Endothelial cell of umbilical vein (primary cell): Measurements from ENCODE around the gene NSFL1C. TPM values are rescaled to one million over a fixed set of nuclear protein-coding genes. Genes with fewer than 3 reads are reported as not detected.

Experiments used
- BruUV-seq: library from RNA; stranded (reverse); fragments of 400-500 nt; replicated peaks from 2 replicates; lab custom pipeline; 2021; lab: Mats Ljungman, UMichigan
- CTCF ChIA-PET: fragments of 300-600, 350-600 bp; sonication (Branson Sonifier 250); formaldehyde crosslinking; loops from one replicate; lab custom pipeline; 2021; ENCODE audit warnings: antibody characterized with exemption, inconsistent platforms; lab: Charles Lee
- POLR2A ChIA-PET: fragments of 300-600, 350-600 bp; sonication (Branson Sonifier 250); formaldehyde crosslinking; loops from one replicate; lab custom pipeline; 2021; ENCODE audit warnings: antibody characterized with exemption, inconsistent platforms; lab: Charles Lee
- DNase-seq: peaks from one replicate; pipeline ENCODE4 v3.0.0-alpha.2; 2011; ENCODE audit warnings: low read depth, low spot score
- FAIRE-seq: peaks from 2 replicates; lab custom pipeline; 2011; peaks lifted over from hg19 to GRCh38; lab: Jason Lieb, UNC
- H2AFZ ChIP-seq: 2 replicates; pipeline ENCODE4 v1.6.0; 2012; ENCODE audit warnings: low read depth, low read length, control low read depth, inconsistent platforms
- H3K27ac ChIP-seq: 2 replicates; pipeline ENCODE4 v1.5.1; 2011; ENCODE audit warnings: low read depth, mild to moderate bottlenecking, control low read depth, low read length, moderate library complexity; ENCODE audit not compliant: insufficient read depth
- H3K27me3 ChIP-seq, 2 experiments: 2 replicates each; pipeline versions ENCODE4 v1.6.0 to v1.6.1; 2011; ENCODE audit warnings: low read length in 2 of 2, mixed read lengths in 1 of 2; ENCODE audit not compliant: control insufficient read depth in 2 of 2, insufficient read depth in 2 of 2
- H3K36me3 ChIP-seq, 2 experiments: 2 replicates in 1 of 2; 3 replicates in 1 of 2; pipeline ENCODE4 v1.5.1; 2011; ENCODE audit warnings: low read length in 2 of 2, mild to moderate bottlenecking in 1 of 2, moderate library complexity in 1 of 2; ENCODE audit not compliant: control insufficient read depth in 2 of 2, insufficient read depth in 2 of 2; ENCODE audit errors: extremely low read depth in 1 of 2
- H3K4me1 ChIP-seq: 3 replicates; pipeline ENCODE4 v1.5.1; 2011; ENCODE audit warnings: mild to moderate bottlenecking, low read length; ENCODE audit not compliant: control insufficient read depth, insufficient read depth; ENCODE audit errors: extremely low read depth
- H3K4me2 ChIP-seq: 2 replicates; pipeline ENCODE4 v1.6.1; 2011; ENCODE audit warnings: low read length, control low read depth, mixed read lengths; ENCODE audit not compliant: insufficient read depth
- H3K4me3 ChIP-seq, 3 experiments: fragments of 200-600 bp in 1 of 3; sonication (generic), shearing (Covaris generic) in 1 of 3; replicated peaks in 1 of 3; 2 replicates each; pipeline ENCODE4 v1.5.1; 2011 to 2016; ENCODE audit warnings: control low read depth in 3 of 3, low read length in 3 of 3, mild to moderate bottlenecking in 2 of 3, inconsistent platforms in 1 of 3, low read depth in 1 of 3, moderate library complexity in 1 of 3; ENCODE audit not compliant: insufficient read depth in 1 of 3
- H3K79me2 ChIP-seq: 2 replicates; pipeline ENCODE4 v1.6.0; 2012; ENCODE audit warnings: low read length, inconsistent platforms; ENCODE audit not compliant: control insufficient read depth, insufficient read depth
- H3K9ac ChIP-seq: replicated peaks from 2 replicates; pipeline ENCODE3; 2011; ENCODE audit warnings: low read length, control low read depth; ENCODE audit not compliant: insufficient read depth; ENCODE audit errors: extremely low read depth
- H3K9me1 ChIP-seq: replicated peaks from 3 replicates; pipeline ENCODE4 v1.6.0; 2011; ENCODE audit warnings: mild to moderate bottlenecking, low read length; ENCODE audit not compliant: control insufficient read depth, insufficient read depth; ENCODE audit errors: extremely low read depth
- H3K9me3 ChIP-seq: replicated peaks from 2 replicates; pipeline ENCODE4 v1.5.1; 2012; ENCODE audit warnings: low read length, inconsistent platforms; ENCODE audit not compliant: control insufficient read depth, insufficient read depth
- H4K20me1 ChIP-seq: replicated peaks from 2 replicates; pipeline ENCODE3; 2011; ENCODE audit warnings: mild to moderate bottlenecking, low read length; ENCODE audit not compliant: control insufficient read depth, insufficient read depth; ENCODE audit errors: extremely low read depth
- CTCF ChIP-seq, 2 donors: IDR thresholded peaks; 1 replicate in 1 of 2; 2 replicates in 1 of 2; pipeline ENCODE4 v1.5.1; 2011; ENCODE audit warnings: low read length in 2 of 2, mild to moderate bottlenecking in 2 of 2, moderate library complexity in 2 of 2, control low read depth in 1 of 2, inconsistent platforms in 1 of 2, low read depth in 1 of 2; ENCODE audit not compliant: insufficient read depth in 1 of 2; ENCODE audit errors: extremely low read depth in 1 of 2
- EZH2 ChIP-seq: IDR thresholded peaks from 2 replicates; pipeline ENCODE4 v1.6.1; 2012; ENCODE audit warnings: borderline replicate concordance, low read depth, mild to moderate bottlenecking, moderate library complexity, low read length, inconsistent platforms; ENCODE audit not compliant: severe bottlenecking
- FOS ChIP-seq: IDR thresholded peaks from 2 replicates; pipeline ENCODE4 v1.6.1; 2011; ENCODE audit warnings: mild to moderate bottlenecking, low read length, moderate library complexity, borderline replicate concordance; ENCODE audit not compliant: insufficient read depth
- GATA2 ChIP-seq: IDR thresholded peaks from 2 replicates; pipeline ENCODE4 v1.7.0; 2011; ENCODE audit warnings: low read depth, mild to moderate bottlenecking, moderate library complexity, mixed read lengths, low read length; ENCODE audit not compliant: insufficient read length, insufficient read depth
- JUN ChIP-seq: IDR thresholded peaks from 2 replicates; pipeline ENCODE4 v1.6.1; 2011; ENCODE audit warnings: borderline replicate concordance, low read depth; ENCODE audit not compliant: insufficient read length, insufficient read depth
- MAX ChIP-seq: IDR thresholded peaks from 2 replicates; pipeline ENCODE4 v1.6.1; 2011; ENCODE audit not compliant: insufficient read depth, insufficient read length
- MYC ChIP-seq: IDR thresholded peaks from one replicate; pipeline ENCODE4 v1.6.1; 2011; ENCODE audit warnings: mild to moderate bottlenecking, low read depth, low read length
- POLR2A ChIP-seq: IDR thresholded peaks from 2 replicates; pipeline ENCODE4 v1.6.1; 2012; ENCODE audit warnings: low read depth, mild to moderate bottlenecking, control low read depth, low read length
- POLR2AphosphoS5 ChIP-seq: IDR thresholded peaks from 2 replicates; pipeline ENCODE4 v1.6.1; 2012; ENCODE audit warnings: low read depth, mild to moderate bottlenecking, control low read depth, low read length, moderate library complexity; ENCODE audit not compliant: insufficient read depth
- dilution Hi-C: fragments of 300-500 bp; cut with MboI; formaldehyde crosslinking; loops from one replicate; pipeline ENCODE4 v1.15.0; 2019; ENCODE audit warnings: low sequenced_read_pairs; ENCODE audit not compliant: extremely low pct_ligation_motif_present
- intact Hi-C: fragments of 100-400 bp; cut with micrococcal nuclease; formaldehyde crosslinking; loops from one replicate; pipeline ENCODE4 v1.10.0; 2022
- polyA plus RNA-seq, 4 experiments: library from polyadenylated mRNA; depleted of rRNA in 3 of 4; stranded (reverse) in 3 of 4; unstranded in 1 of 4; fragments of >200 nt; gene quantifications; 2 replicates each; pipeline versions ENCODE4 v1.2.1 to v1.2.3, GENCODE V29; 2011 to 2012; ENCODE audit warnings: missing spikeins in 1 of 4
- total RNA-seq: library from RNA; stranded (reverse); gene quantifications from 2 replicates; pipeline ENCODE4 v1.2.3, GENCODE V29; 2021

The NSFL1C gene
- total and polyA plus RNA-seq, 2 donors (not counting 3 experiments of a cell fraction or from before 2014, with no cell fraction given) = 27.3 to 95.7 TPM

GRCh38 chr20:1402149-1402548 lies 64.5 kb downstream of the NSFL1C start:
- Histone ChIP-seq H3K36me3 (no peaks in the 10 kb centered on the region), H3K27me3 (no peaks in the 10 kb centered on the region), H3K4me1 (peaks cover 26% of the 10 kb centered on the region), H3K79me2 (no peaks in the 10 kb centered on the region), H3K9ac (no peak overlapping the region), H3K27ac (no peak overlapping the region), H3K4me2 (no peak overlapping the region), H3K9me1 (no peaks in the 10 kb centered on the region), H3K9me3 (peaks cover 1% of the 10 kb centered on the region), H3K4me3 (no peak overlapping the region), H2AFZ (no peak overlapping the region), H4K20me1 (no peaks in the 10 kb centered on the region)
- ChIA-PET POLR2A (no interaction called here), CTCF (interaction anchor here (1.3 kb wide), 2 partner anchors 9 to 35 kb away, joined by 6 to 7 read pairs; no protein-coding TSS in a partner anchor)
- FAIRE-seq = no peak
- intact Hi-C loops (no loop called here), dilution Hi-C loops (no loop called here)
- no peak for TF ChIP-seq MAX
- no peak for TF ChIP-seq FOS
- no peak for TF ChIP-seq CTCF (IDR thresholded peaks at IDR 0.05; ENCODE audit: extremely low read depth in 1 of 2, insufficient read depth in 1 of 2, low read depth in 1 of 2, low read length in 2 of 2)
- TF ChIP-seq JUN = no peak
- TF ChIP-seq EZH2 = no peak
- TF ChIP-seq MYC = no peak
- TF ChIP-seq POLR2AphosphoS5 = no peak
- no peak for TF ChIP-seq POLR2A
- no peak for TF ChIP-seq GATA2
- no TSS peak for BruUV-seq
- DNase-seq = no peak
